Heart left ventricle (tissue), 13 donors: ENCODE measurements around the gene RCC1.
"Not testable (repeated sequence)": the region's sequence is repeated elsewhere in the genome, so short reads cannot be mapped to it uniquely, and the experiment has no call there.

Experiments
- CTCF ChIP-seq, 12 donors: fragments of 200-600 bp; sonication (generic) in 4 of 12; IDR thresholded peaks; one replicate each; pipeline versions ENCODE4 v1.5.0 to v1.8.0; 2018 to 2022; ENCODE audit warnings: antibody characterized with exemption in 12 of 12, mild to moderate bottlenecking in 5 of 12
- POLR2A ChIP-seq, 2 donors: fragments of 450-650 bp; IDR thresholded peaks; one replicate each; pipeline ENCODE4 v1.6.1; 2017; ENCODE audit warnings: antibody characterized with exemption in 2 of 2, mild to moderate bottlenecking in 2 of 2, moderate library complexity in 2 of 2
- donor health status: ischemic (EF 13 %, LVEDD 7.1; RV severe dilation, severe dysfunction).
- donor health status: DM: no; HTN: yes; CAD: no.
- donor health status: DM: no; HTN: no; CAD: no.
- donor health status: ischemic (EF 25% LVEDD 6.9; RV normal size, moderate dysfunction).
- donor health status: ischemic (EF 25% LVEDD 5.7; RV mildly dilated, moderate dysfunction).
- donor health status: ischemic (EF 35%, LVEDD 5.7; RV mildly dilated, moderate dysfunction).
- donor health status: nonischemic (EF 11% LVEDD 7.7; RV severe dilation, severe dysfunction).
- donor health status: DM: yes; HTN: yes; CAD: no.
- donor health status: PGD.
- donor health status: ischemic (EF 29% LVEDD 5.4; RV normal size, mild dysfunction).
- donor health status: nonischemic (EF 23%, LVEDD 6.1; RV moderate dilation, normal function).

DNA sequence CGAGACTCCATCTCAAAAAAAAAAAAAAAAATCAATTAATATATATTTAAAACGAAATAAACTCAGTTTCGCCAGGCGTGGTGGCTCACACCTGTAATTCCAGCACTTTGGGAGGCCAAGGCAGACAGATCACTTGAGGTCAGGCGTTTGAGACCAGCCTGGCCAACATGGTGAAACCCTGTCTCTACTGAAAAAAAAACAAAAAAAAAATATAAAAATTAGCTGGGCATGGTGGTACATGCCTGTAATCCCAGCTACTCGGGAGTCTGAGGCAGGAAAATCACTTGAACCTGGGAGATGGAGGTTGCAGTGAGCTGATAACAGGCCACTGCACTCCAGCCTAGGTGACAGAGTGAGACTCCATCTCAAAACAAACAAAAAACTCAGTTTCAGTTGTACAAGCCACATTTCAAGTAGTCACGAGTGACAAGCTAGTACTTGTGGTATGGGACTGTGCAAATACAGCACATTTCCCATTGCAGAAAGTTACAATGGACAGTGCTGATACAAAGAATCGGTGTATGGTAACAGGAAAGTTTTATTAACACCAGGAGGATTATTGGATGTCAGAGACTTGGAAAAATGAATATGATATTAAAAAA, 35.7 kb downstream of the RCC1 start:
- TF ChIP-seq CTCF, POLR2A (IDR thresholded peaks at IDR 0.05): not testable (repeated sequence)
